Parathyroid adenoma (tissue), 2 donors: Measurements from ENCODE around the gene NOB1.
"Not testable (repeated sequence)": the region's sequence is repeated elsewhere in the genome, so short reads cannot be mapped to it uniquely, and the experiment has no call there.

Experiments used
- H2AFZ ChIP-seq: fragments of 300-600 bp; sonication (generic); one replicate; pipeline ENCODE4 v1.7.0; 2017; ENCODE audit warnings: antibody characterized with exemption, mild to moderate bottlenecking
- H3K27ac ChIP-seq: fragments of 300-600 bp; sonication (generic); one replicate; pipeline ENCODE4 v1.7.0; 2017
- H3K27me3 ChIP-seq: fragments of 300-600 bp; sonication (generic); one replicate; pipeline ENCODE4 v1.7.0; 2017; ENCODE audit warnings: low read length; ENCODE audit not compliant: control insufficient read depth, insufficient read depth
- H3K36me3 ChIP-seq: fragments of 300-600 bp; sonication (generic); one replicate; pipeline ENCODE4 v1.7.0; 2017; ENCODE audit warnings: low read length; ENCODE audit not compliant: control insufficient read depth, insufficient read depth
- H3K4me1 ChIP-seq: fragments of 300-600 bp; sonication (generic); one replicate; pipeline ENCODE4 v1.7.0; 2017; ENCODE audit warnings: control low read depth
- H3K4me2 ChIP-seq: fragments of 300-600 bp; sonication (generic); one replicate; pipeline ENCODE4 v1.7.0; 2017; ENCODE audit warnings: low read length
- H3K4me3 ChIP-seq: fragments of 300-600 bp; sonication (generic); one replicate; pipeline ENCODE4 v1.7.0; 2017; ENCODE audit warnings: low read depth, low read length
- H3K79me2 ChIP-seq: fragments of 300-600 bp; sonication (generic); one replicate; pipeline ENCODE4 v1.7.0; 2017; ENCODE audit warnings: control low read depth
- H3K9ac ChIP-seq: fragments of 300-600 bp; sonication (generic); one replicate; pipeline ENCODE4 v1.7.0; 2017; ENCODE audit warnings: mild to moderate bottlenecking
- H3K9me3 ChIP-seq: fragments of 300-600 bp; sonication (generic); one replicate; pipeline ENCODE4 v1.7.0; 2017; ENCODE audit warnings: low read length; ENCODE audit not compliant: control insufficient read depth
- CTCF ChIP-seq: fragments of 300-600 bp; sonication (generic); IDR thresholded peaks from one replicate; pipeline ENCODE4 v1.7.0; 2017; ENCODE audit warnings: antibody characterized with exemption, mild to moderate bottlenecking
- donor health status: primary hyperparathyroidism.

Gene NOB1

GRCh38 chr16:69763599-69763942 lies 8.8 kb upstream of the NOB1 start:
- H3K4me3 ChIP-seq, result peak overlapping the region; percentile 96
- peak overlapping the region; percentile 95 for H3K27ac ChIP-seq
- H3K4me2 ChIP-seq, result peak overlapping the region; percentile 91
- peaks cover 30% of the 10 kb centered on the region for H3K79me2 ChIP-seq
- peaks cover 5% of the 10 kb centered on the region for H3K4me1 ChIP-seq
- no peak overlapping the region for H3K9ac ChIP-seq
- H2AFZ ChIP-seq, result no peak overlapping the region
- H3K9me3 ChIP-seq, result no peaks in the 10 kb centered on the region
- H3K36me3 ChIP-seq, result no peaks in the 10 kb centered on the region
- TF ChIP-seq CTCF, result no peak
- H3K27me3 ChIP-seq, result no peaks in the 10 kb centered on the region

GRCh38 chr16:69762814-69763598 lies 8.3 kb upstream of the NOB1 start:
- Histone ChIP-seq H3K36me3 (no peaks in the 10 kb centered on the region), H3K9ac (peak overlapping the region; percentile 68), H3K79me2 (peaks cover 24% of the 10 kb centered on the region), H3K27me3 (no peaks in the 10 kb centered on the region), H3K4me3 (peak overlapping the region; percentile 96), H3K4me2 (peak overlapping the region; percentile 91), H3K27ac (peak overlapping the region; percentile 95), H2AFZ (peak overlapping the region; percentile 93), H3K4me1 (peaks cover 5% of the 10 kb centered on the region), H3K9me3 (no peaks in the 10 kb centered on the region)
- no peak for TF ChIP-seq CTCF

- Histone ChIP-seq H3K4me1 (peaks cover 5% of the 10 kb centered on the region), H3K4me2 (peak within 1 kb of the TSS; percentile 91)
Measured at GRCh38 chr16:69761983-69762813, 7.5 kb upstream of the NOB1 start, which contains the start of gene WWP2. TSS of gene WWP2 (plus strand) at chr16:69762332. CDS start at chr16:69787011, 24,679 bp downstream.

GRCh38 chr16:69757375-69757774 lies 2.6 kb upstream of the NOB1 start:
- H3K36me3 ChIP-seq, H3K4me2 ChIP-seq, H3K4me3 ChIP-seq, H3K9ac ChIP-seq, H3K9me3 ChIP-seq, H2AFZ ChIP-seq, H3K27me3 ChIP-seq, H3K4me1 ChIP-seq, H3K27ac ChIP-seq: not testable (repeated sequence)
- H3K79me2 ChIP-seq, result peaks cover 19% of the 10 kb centered on the region

More at GRCh38 chr16:69761983-69762813, 7.5 kb upstream of the NOB1 start, which contains the start of gene WWP2:
- peak within 1 kb of the TSS; percentile 96 for H3K4me3 ChIP-seq
- no peaks in the 10 kb centered on the region for H3K36me3 ChIP-seq
- H3K27me3 ChIP-seq, result no peaks in the 10 kb centered on the region
- H3K79me2 ChIP-seq, result peaks cover 16% of the 10 kb centered on the region
- H3K9me3 ChIP-seq, result no peaks in the 10 kb centered on the region
- peak within 1 kb of the TSS; percentile 95 for H3K27ac ChIP-seq
- peak within 1 kb of the TSS; percentile 78 for H3K9ac ChIP-seq
- TF ChIP-seq CTCF, result no peak
- H2AFZ ChIP-seq, result peak within 1 kb of the TSS; percentile 100

GRCh38 chr16:69756705-69757104 lies 2.0 kb upstream of the NOB1 start:
- Histone ChIP-seq H3K79me2 (peaks cover 16% of the 10 kb centered on the region), H3K4me2 (no peak overlapping the region), H2AFZ (no peak overlapping the region)

More at GRCh38 chr16:69756705-69757104, 2.0 kb upstream of the NOB1 start:
- Histone ChIP-seq H3K9me3 (no peaks in the 10 kb centered on the region), H3K27me3 (no peaks in the 10 kb centered on the region), H3K27ac (no peak overlapping the region), H3K9ac (no peak overlapping the region), H3K4me1 (peaks cover 3% of the 10 kb centered on the region), H3K4me3 (no peak overlapping the region), H3K36me3 (no peaks in the 10 kb centered on the region)
- TF ChIP-seq CTCF, result no peak
